B cell (primary cell): ENCODE results near the gene CPB2. TPM values are rescaled to one million over a fixed set of nuclear protein-coding genes. Genes with fewer than 3 reads are reported as not detected.
A peak's percentile ranks its signal among the peaks of the same experiment; 100 is the strongest.

Experiments used
- ATAC-seq: fragments of 200-7000 bp; cut with Tn5 transposase; one replicate; pipeline ENCODE4 v1.10.0; 2021; ENCODE audit warnings: low read depth, mild to moderate bottlenecking, moderate number of reproducible peaks, moderate library complexity
- CTCF ChIA-PET: fragments of 350-600 bp; sonication (Branson Sonifier 250); formaldehyde crosslinking; loops from one replicate; lab custom pipeline; 2021; ENCODE audit warnings: antibody characterized with exemption, inconsistent platforms; lab: Charles Lee
- POLR2A ChIA-PET: fragments of 350-600 bp; sonication (Branson Sonifier 250); formaldehyde crosslinking; loops from one replicate; lab custom pipeline; 2021; ENCODE audit warnings: antibody characterized with exemption; lab: Charles Lee
- DNase-seq: peaks from one replicate; pipeline ENCODE4 v3.0.0; 2013
- H2AFZ ChIP-seq: 2 replicates; pipeline ENCODE4 v1.6.1; 2012; ENCODE audit warnings: mild to moderate bottlenecking, low read depth, low read length; ENCODE audit not compliant: insufficient read depth, poor library complexity, severe bottlenecking
- H3K27ac ChIP-seq, 2 donors: 1 replicate in 1 of 2; 2 replicates in 1 of 2; pipeline ENCODE4 v1.5.1; 2012 to 2013; ENCODE audit warnings: low read length in 2 of 2, mild to moderate bottlenecking in 2 of 2, moderate library complexity in 1 of 2
- H3K27me3 ChIP-seq, 4 experiments: fragments of 200-600 bp in 1 of 4; sonication (generic) in 1 of 4; replicated peaks in 1 of 4; 1 replicate in 2 of 4; 2 replicates in 2 of 4; pipeline versions ENCODE4 v1.6.1 to v1.7.0; 2013 to 2016; ENCODE audit warnings: low read length in 3 of 4, mild to moderate bottlenecking in 2 of 4, mixed read lengths in 1 of 4, moderate library complexity in 1 of 4; ENCODE audit not compliant: insufficient read depth in 4 of 4, control insufficient read depth in 3 of 4; ENCODE audit errors: control extremely low read depth in 1 of 4
- H3K36me3 ChIP-seq, 2 experiments: replicated peaks in 1 of 2; 1 replicate in 1 of 2; 2 replicates in 1 of 2; pipeline versions ENCODE4 v1.6.1 to v1.7.1; 2013; ENCODE audit warnings: low read length in 1 of 2; ENCODE audit not compliant: insufficient read depth in 2 of 2, control insufficient read depth in 1 of 2; ENCODE audit errors: control extremely low read depth in 1 of 2, extremely low read depth in 1 of 2
- H3K4me1 ChIP-seq, 2 donors: fragments of 200-600 bp in 1 of 2; sonication (generic) in 1 of 2; 1 replicate in 1 of 2; 2 replicates in 1 of 2; pipeline versions ENCODE4 v1.5.1 to v1.6.1; 2013 to 2017; ENCODE audit warnings: low read length in 2 of 2; ENCODE audit not compliant: control insufficient read depth in 2 of 2, insufficient read depth in 2 of 2
- H3K4me2 ChIP-seq: replicated peaks from 2 replicates; pipeline ENCODE3; 2012; ENCODE audit warnings: mild to moderate bottlenecking, low read depth, low read length; ENCODE audit not compliant: poor library complexity, severe bottlenecking
- H3K4me3 ChIP-seq, 5 experiments: fragments of 200-600 bp in 1 of 5; sonication (generic) in 1 of 5; 1 replicate in 3 of 5; 2 replicates in 2 of 5; pipeline versions ENCODE4 v1.5.1 to v1.7.0; 2011 to 2016; ENCODE audit warnings: low read length in 4 of 5, mild to moderate bottlenecking in 4 of 5, low read depth in 2 of 5, control low read depth in 1 of 5, moderate library complexity in 1 of 5; ENCODE audit not compliant: insufficient read depth in 1 of 5; ENCODE audit errors: control extremely low read depth in 1 of 5, extremely low read depth in 1 of 5
- H3K79me2 ChIP-seq: fragments of 200-600 bp; sonication (generic); one replicate; pipeline ENCODE4 v1.6.0; 2016; ENCODE audit warnings: low read length; ENCODE audit not compliant: control insufficient read depth, insufficient read depth
- H3K9ac ChIP-seq: fragments of 200-600 bp; sonication (generic); 2 replicates; pipeline ENCODE4 v1.6.1; 2017; ENCODE audit warnings: mild to moderate bottlenecking, low read length, moderate library complexity
- H3K9me3 ChIP-seq, 3 donors: one replicate each; pipeline versions ENCODE4 v1.6.1 to v1.7.1; 2013; ENCODE audit warnings: low read length in 2 of 3; ENCODE audit not compliant: control insufficient read depth in 2 of 3, insufficient read depth in 1 of 3; ENCODE audit errors: control extremely low read depth in 1 of 3
- H4K20me1 ChIP-seq: 2 replicates; pipeline ENCODE4 v1.6.0; 2012; ENCODE audit warnings: mild to moderate bottlenecking, low read length; ENCODE audit not compliant: insufficient read depth, control insufficient read depth, poor library complexity, severe bottlenecking
- H3K27ac Mint-ChIP-seq: one replicate; pipeline ENCODE4 v1.8.0; 2021; ENCODE audit warnings: mixed read lengths
- H3K27me3 Mint-ChIP-seq: one replicate; pipeline ENCODE4 v1.8.0; 2021; ENCODE audit warnings: mixed read lengths
- H3K4me1 Mint-ChIP-seq: one replicate; pipeline ENCODE4 v1.8.0; 2021; ENCODE audit warnings: mixed read lengths
- H3K4me3 Mint-ChIP-seq: one replicate; pipeline ENCODE4 v1.8.0; 2021; ENCODE audit warnings: mixed read lengths
- H3K9me3 Mint-ChIP-seq: one replicate; pipeline ENCODE4 v1.8.0; 2022; ENCODE audit warnings: mixed read lengths; ENCODE audit not compliant: insufficient read depth
- CTCF ChIP-seq: fragments of 200-600 bp; IDR thresholded peaks from one replicate; pipeline ENCODE4 v1.8.0; 2022; ENCODE audit warnings: antibody characterized with exemption, mild to moderate bottlenecking
- EZH2 ChIP-seq: IDR thresholded peaks from 2 replicates; pipeline ENCODE4 v1.6.1; 2012; ENCODE audit warnings: borderline replicate concordance, low read depth, mild to moderate bottlenecking, moderate library complexity, low read length; ENCODE audit not compliant: insufficient read depth, poor library complexity, severe bottlenecking
- WGBS: methylation state at CpG from one replicate; pipeline ENCODE4 v1.1.5; 2013; ENCODE audit warnings: missing lambda C conversion rate; ENCODE audit not compliant: insufficient coverage; 5-methylcytosine and 5-hydroxymethylcytosine counted together
- intact Hi-C: fragments of 100-400 bp; cut with micrococcal nuclease; formaldehyde crosslinking; loops from one replicate; pipeline ENCODE4 v1.10.0; 2022
- polyA plus RNA-seq: library from polyadenylated mRNA; depleted of rRNA; stranded (reverse); fragments of >200 nt; gene quantifications from 2 replicates; pipeline ENCODE4 v1.2.3, GENCODE V29; 2012
- total RNA-seq, 2 donors: library from RNA; stranded (reverse); fragments of 120-200 nt in 1 of 2; gene quantifications; 1 replicate in 1 of 2; 2 replicates in 1 of 2; pipeline versions ENCODE4 v1.2.3 to v1.2.4, GENCODE V29; 2013 to 2022

Gene CPB2
- total and polyA plus RNA-seq, 2 donors (not counting 1 experiment from before 2014, with no cell fraction given) = not detected

GRCh38 chr13:46140044-46140443, 35.2 kb upstream of the CPB2 start:
- no peak overlapping the region for H3K4me2 ChIP-seq
- no peak overlapping the region for H3K4me3 ChIP-seq
- peaks cover 3 to 94% of the 10 kb centered on the region in 2 experiments for H3K36me3 ChIP-seq
- Mint-ChIP-seq H3K27me3 (no peaks in the 10 kb centered on the region), H3K4me3 (no peak overlapping the region), H3K27ac (peak overlapping the region; percentile 7), H3K4me1 (no peaks in the 10 kb centered on the region), H3K9me3 (no peaks in the 10 kb centered on the region)
- H3K9ac ChIP-seq = no peak overlapping the region
- ChIA-PET POLR2A (interaction anchor here (0.6 kb wide), 1 partner anchor 12 kb away, joined by 3 read pairs; no protein-coding TSS in a partner anchor), CTCF (interaction anchor here (0.9 to 2.8 kb wide), 4 partner anchors 11 to 21 kb away, joined by 3 to 17 read pairs (median 4); no protein-coding TSS in a partner anchor)
- TF ChIP-seq CTCF (no peak), EZH2 (no peak)
- ATAC-seq (no peak), DNase-seq (no peak)
- H3K79me2 ChIP-seq = peaks cover 9% of the 10 kb centered on the region
- intact Hi-C loops = no loop called here
- 73% methylated on average over 2 of the region's 2 CpGs for WGBS
- H2AFZ ChIP-seq = no peak overlapping the region
- H3K27ac ChIP-seq = peak overlapping the region in 1 of 2 donors; percentile 64
- no peaks in the 10 kb centered on the region for H3K9me3 ChIP-seq
- H4K20me1 ChIP-seq = peaks cover 11% of the 10 kb centered on the region
- H3K27me3 ChIP-seq = no peaks in the 10 kb centered on the region
- no peaks in the 10 kb centered on the region for H3K4me1 ChIP-seq

- H4K20me1 ChIP-seq = peaks cover 11% of the 10 kb centered on the region
- DNase-seq (no peak), ATAC-seq (no peak)
- peaks cover 5 to 95% of the 10 kb centered on the region in 2 experiments for H3K36me3 ChIP-seq
- Mint-ChIP-seq H3K27me3 (no peaks in the 10 kb centered on the region), H3K9me3 (no peaks in the 10 kb centered on the region), H3K27ac (peak overlapping the region; percentile 11), H3K4me1 (no peaks in the 10 kb centered on the region), H3K4me3 (no peak overlapping the region)
- peaks cover 9% of the 10 kb centered on the region for H3K79me2 ChIP-seq
- CTCF ChIA-PET = interaction anchor here (0.7 kb wide), 1 partner anchor 11 kb away, joined by 3 read pairs; no protein-coding TSS in a partner anchor
- POLR2A ChIA-PET = no interaction called here
- H3K27me3 ChIP-seq = no peaks in the 10 kb centered on the region
- no peaks in the 10 kb centered on the region for H3K4me1 ChIP-seq
- peak overlapping the region in 1 of 2 donors; percentile 32 for H3K27ac ChIP-seq
- H3K4me2 ChIP-seq = no peak overlapping the region
- intact Hi-C loops = no loop called here
- H3K4me3 ChIP-seq = no peak overlapping the region
- H3K9ac ChIP-seq = no peak overlapping the region
- no peak overlapping the region for H2AFZ ChIP-seq
- 100% methylated on average over 1 of the region's 2 CpGs for WGBS
- TF ChIP-seq CTCF = no peak
- no peak for TF ChIP-seq EZH2
- no peaks in the 10 kb centered on the region for H3K9me3 ChIP-seq
These were observed 32.9 kb upstream of the CPB2 start for GRCh38 chr13:46137627-46138317.
